Measurements from ENCODE around the gene NCAPD2.

NCAPD2 gene

DNA sequence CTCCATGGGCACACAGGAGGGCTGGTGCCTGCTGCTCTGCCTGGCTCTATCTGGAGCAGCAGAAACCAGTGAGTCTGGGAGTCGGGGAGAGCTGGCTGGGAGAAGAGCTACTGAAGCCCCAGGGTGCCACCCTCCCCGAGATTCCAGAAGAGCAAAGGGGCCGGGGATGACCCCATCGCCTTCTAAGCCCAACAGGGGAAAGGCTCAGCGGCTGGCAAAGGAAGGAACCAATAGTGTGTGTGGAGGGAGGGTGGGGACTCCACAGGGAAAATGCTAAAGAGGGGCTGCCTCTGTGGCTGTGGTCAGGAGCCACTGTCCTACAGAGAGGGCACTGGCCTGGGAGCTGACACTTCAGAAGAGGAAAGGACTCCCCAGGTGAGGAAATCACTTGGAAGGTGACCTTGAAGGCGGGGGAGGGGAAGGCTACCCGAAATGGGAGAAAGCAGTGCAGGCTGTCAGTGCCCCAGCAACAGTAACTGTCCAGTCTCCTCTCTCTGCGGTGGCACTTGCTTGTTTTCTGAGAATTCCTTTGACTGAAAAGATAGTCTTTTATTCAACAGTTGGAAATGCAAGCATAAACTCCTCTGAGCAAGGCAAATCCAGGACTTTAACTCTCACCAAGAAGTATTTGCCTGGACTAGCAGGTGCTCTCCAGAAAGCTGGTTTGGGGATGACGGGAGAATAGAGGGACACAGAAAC lies 41.5 kb upstream of the NCAPD2 start:
- peak; percentile 53 for DNase-seq (ENCODE audit: low read depth)
- TF ChIP-seq, protein P1, sequence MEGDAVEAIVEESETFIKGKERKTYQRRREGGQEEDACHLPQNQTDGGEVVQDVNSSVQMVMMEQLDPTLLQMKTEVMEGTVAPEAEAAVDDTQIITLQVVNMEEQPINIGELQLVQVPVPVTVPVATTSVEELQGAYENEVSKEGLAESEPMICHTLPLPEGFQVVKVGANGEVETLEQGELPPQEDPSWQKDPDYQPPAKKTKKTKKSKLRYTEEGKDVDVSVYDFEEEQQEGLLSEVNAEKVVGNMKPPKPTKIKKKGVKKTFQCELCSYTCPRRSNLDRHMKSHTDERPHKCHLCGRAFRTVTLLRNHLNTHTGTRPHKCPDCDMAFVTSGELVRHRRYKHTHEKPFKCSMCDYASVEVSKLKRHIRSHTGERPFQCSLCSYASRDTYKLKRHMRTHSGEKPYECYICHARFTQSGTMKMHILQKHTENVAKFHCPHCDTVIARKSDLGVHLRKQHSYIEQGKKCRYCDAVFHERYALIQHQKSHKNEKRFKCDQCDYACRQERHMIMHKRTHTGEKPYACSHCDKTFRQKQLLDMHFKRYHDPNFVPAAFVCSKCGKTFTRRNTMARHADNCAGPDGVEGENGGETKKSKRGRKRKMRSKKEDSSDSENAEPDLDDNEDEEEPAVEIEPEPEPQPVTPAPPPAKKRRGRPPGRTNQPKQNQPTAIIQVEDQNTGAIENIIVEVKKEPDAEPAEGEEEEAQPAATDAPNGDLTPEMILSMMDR (IDR thresholded peaks at IDR 0.05; ENCODE audit: insufficient read depth, low read depth, low read length, missing control alignments), result no peak
- H3K4me3 ChIP-seq (ENCODE audit: low read depth, low read length), result peak overlapping the region; percentile 95

DNA sequence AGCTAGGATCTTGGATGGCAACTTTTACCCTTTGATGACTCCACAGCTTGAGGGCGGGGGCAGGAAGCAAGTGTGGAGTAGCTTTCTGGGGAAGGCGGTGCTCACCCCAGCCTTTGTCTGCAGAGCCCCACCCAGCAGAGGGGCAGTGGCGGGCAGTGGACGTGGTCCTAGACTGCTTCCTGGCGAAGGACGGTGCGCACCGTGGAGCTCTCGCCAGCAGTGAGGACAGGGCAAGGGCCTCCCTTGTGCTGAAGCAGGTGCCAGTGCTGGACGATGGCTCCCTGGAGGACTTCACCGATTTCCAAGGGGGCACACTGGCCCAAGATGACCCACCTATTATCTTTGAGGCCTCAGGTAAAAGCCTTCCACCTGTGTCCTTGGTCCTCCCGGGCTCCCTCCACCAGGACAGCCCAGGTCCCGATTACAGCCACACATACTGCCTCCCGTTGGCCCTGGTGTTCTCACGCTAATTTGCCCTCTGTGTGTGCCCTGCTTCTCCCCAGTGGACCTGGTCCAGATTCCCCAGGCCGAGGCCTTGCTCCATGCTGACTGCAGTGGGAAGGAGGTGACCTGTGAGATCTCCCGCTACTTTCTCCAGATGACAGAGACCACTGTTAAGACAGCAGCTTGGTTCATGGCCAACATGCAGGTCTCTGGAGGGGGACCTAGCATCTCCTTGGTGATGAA lies 40.8 kb upstream of the NCAPD2 start:
- peak; percentile 76 for DNase-seq (ENCODE audit: low read depth)
- TF ChIP-seq, protein P1 (IDR thresholded peaks at IDR 0.05; ENCODE audit: insufficient read depth, low read depth, low read length, missing control alignments), result no peak
- peak overlapping the region; percentile 95 for H3K4me3 ChIP-seq (ENCODE audit: low read depth, low read length)

DNA sequence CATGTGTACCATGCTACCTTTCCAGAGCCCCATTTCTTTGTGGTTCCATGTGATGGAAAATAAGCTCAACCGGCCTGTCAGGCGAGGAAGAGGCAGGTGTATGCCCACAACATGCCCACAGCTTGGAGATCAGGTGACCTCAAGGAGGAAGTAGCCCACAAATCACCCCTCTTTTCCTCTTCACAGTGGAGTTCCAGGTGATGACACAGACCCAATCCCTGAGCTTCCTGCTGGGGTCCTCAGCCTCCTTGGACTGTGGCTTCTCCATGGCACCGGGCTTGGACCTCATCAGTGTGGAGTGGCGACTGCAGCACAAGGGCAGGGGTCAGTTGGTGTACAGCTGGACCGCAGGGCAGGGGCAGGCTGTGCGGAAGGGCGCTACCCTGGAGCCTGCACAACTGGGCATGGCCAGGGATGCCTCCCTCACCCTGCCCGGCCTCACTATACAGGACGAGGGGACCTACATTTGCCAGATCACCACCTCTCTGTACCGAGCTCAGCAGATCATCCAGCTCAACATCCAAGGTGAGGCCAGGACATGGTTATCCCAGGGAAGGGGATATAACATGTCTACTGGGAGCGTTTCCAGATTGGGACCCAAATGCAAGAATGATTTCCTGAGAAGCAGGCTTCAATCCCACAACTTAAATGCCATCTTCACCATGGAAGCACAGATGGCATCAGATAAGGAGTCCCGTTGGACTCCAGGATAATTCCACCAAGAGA lies 36.5 kb upstream of the NCAPD2 start:
- TF ChIP-seq, protein P1 (IDR thresholded peaks at IDR 0.05; ENCODE audit: insufficient read depth, low read depth, low read length, missing control alignments), result no peak
- no peak for DNase-seq (ENCODE audit: low read depth)
- H3K4me3 ChIP-seq (ENCODE audit: low read depth, low read length), result no peak overlapping the region

DNA sequence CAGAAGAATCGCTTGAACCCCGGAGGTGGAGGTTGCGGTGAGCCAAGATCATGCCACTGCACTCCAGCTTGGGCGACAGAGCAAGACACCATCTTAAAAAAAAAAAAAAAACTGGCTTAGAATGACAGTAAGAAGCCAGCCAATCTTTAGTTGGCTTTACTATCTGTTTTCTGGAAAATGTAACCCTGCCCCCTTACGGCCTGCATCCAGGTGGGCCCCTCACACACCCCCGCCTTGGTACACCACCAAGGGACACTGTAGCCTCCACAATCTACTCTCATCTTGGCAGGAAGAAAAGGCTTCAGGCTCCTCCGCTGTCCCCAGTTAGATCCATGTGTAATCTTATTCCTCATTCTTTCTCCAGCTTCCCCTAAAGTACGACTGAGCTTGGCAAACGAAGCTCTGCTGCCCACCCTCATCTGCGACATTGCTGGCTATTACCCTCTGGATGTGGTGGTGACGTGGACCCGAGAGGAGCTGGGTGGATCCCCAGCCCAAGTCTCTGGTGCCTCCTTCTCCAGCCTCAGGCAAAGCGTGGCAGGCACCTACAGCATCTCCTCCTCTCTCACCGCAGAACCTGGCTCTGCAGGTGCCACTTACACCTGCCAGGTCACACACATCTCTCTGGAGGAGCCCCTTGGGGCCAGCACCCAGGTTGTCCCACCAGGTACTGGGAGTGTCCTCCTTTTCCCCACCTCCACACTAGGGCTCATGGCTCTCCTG lies 35.5 kb upstream of the NCAPD2 start:
- DNase-seq (ENCODE audit: low read depth), result no peak
- TF ChIP-seq, protein P1 (IDR thresholded peaks at IDR 0.05; ENCODE audit: insufficient read depth, low read depth, low read length, missing control alignments), result no peak
- H3K4me3 ChIP-seq (ENCODE audit: low read depth, low read length), result no peak overlapping the region

DNA sequence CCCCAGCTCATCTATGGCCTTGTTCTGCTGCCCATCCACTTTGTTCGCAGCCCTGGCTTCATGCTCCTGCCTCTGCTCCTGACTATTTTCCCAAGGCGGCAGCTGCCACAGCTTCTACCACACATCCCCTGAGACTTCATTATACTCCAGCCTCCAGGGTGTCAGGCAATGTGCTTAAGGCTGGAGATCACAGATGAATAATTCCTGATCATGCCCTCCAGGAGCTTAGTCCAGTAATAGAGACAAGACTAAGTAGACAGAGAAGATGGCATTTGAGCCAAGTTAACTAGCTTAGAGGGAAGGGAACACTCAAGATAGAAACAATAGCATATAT lies 34.9 kb upstream of the NCAPD2 start:
- DNase-seq (ENCODE audit: low read depth), result no peak
- no peak overlapping the region for H3K4me3 ChIP-seq (ENCODE audit: low read depth, low read length)
- TF ChIP-seq, protein P1 (IDR thresholded peaks at IDR 0.05; ENCODE audit: insufficient read depth, low read depth, low read length, missing control alignments), result no peak

DNA sequence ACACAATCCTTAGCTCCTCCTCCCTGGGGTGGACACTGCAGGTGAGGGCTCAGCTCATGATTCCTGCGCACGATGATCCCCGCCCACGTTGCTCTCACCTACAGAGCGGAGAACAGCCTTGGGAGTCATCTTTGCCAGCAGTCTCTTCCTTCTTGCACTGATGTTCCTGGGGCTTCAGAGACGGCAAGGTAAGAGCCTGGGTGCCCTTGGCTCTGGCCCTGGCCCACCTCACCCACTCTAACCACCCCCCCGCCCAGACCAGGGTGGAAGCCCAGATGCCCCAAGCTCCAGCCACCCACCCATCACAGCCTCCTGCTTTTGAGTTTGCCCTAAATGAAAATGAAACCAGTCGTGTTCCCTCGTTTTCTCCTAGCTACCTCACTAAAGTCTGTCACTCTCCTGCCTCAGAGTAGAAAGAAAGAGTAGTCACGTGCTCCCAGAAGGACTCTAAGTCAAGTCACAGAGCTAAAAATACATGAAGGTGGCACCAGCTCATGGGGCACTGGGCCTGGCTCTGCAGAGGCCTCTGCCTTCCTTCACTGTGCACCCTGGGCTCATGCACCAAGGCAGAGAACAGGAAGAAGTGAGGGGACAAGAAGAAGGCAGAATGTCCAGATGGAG lies 33.0 kb upstream of the NCAPD2 start:
- H3K4me3 ChIP-seq (ENCODE audit: low read depth, low read length), result peak overlapping the region; percentile 53
- TF ChIP-seq, protein P1 (IDR thresholded peaks at IDR 0.05; ENCODE audit: insufficient read depth, low read depth, low read length, missing control alignments), result no peak
- DNase-seq (ENCODE audit: low read depth), result peak; percentile 63
